HCT116 (cell line): ENCODE data around the gene BTN1A1. TPM values are rescaled to one million over a fixed set of nuclear protein-coding genes. Genes with fewer than 3 reads are reported as not detected.

ENCODE experiments used
- ATAC-seq: fragments of 200-7000 bp; cut with Tn5 transposase; 2 replicates; pipeline ENCODE4 v1.9.1; 2020; ENCODE audit warnings: mild to moderate bottlenecking, moderate library complexity
- BruUV-seq: library from RNA; stranded (reverse); fragments of 400-500 nt; replicated peaks from 2 replicates; lab custom pipeline; 2021; lab: Mats Ljungman, UMichigan
- CTCF ChIA-PET: fragments of 300-600 bp; sonication (Branson Sonifier 250); formaldehyde crosslinking; loops from one replicate; lab custom pipeline; 2021; ENCODE audit warnings: antibody characterized with exemption; lab: Charles Lee
- POLR2A ChIA-PET: fragments of 300-600, 350-600 bp; sonication (Branson Sonifier 250); formaldehyde crosslinking; loops from one replicate; lab custom pipeline; 2021; ENCODE audit warnings: antibody characterized with exemption; lab: Charles Lee
- RAD21 ChIA-PET, 2 experiments: fragments of 300-600 bp; sonication (Branson Sonifier 250); formaldehyde crosslinking; loops; one replicate each; lab custom pipeline; 2023; ENCODE audit warnings: low total read pairs in 2 of 2; ENCODE audit not compliant: uncharacterized antibody in 2 of 2, unreplicated experiment in 2 of 2, low non-redundant PET in 1 of 2; lab: Charles Lee
- DNase-seq: peaks from one replicate; pipeline ENCODE4 v3.0.0-alpha.2; 2010; ENCODE audit warnings: low read depth, low spot score
- H2AFZ ChIP-seq: fragments of 200-600 bp; shearing (Covaris generic), sonication (generic); 2 replicates; pipeline ENCODE4 v1.6.1; 2017; ENCODE audit warnings: low read depth, mixed run types, mixed read lengths, antibody characterized with exemption, low read length; ENCODE audit not compliant: poor library complexity, severe bottlenecking
- H3K27ac ChIP-seq: 2 replicates; pipeline ENCODE4 v1.5.1; 2012; ENCODE audit warnings: low read depth, low read length
- H3K27me3 ChIP-seq: fragments of 200-600 bp; sonication (generic); 2 replicates; pipeline ENCODE4 v1.6.1; 2016; ENCODE audit warnings: mixed run types, low read length, mixed read lengths; ENCODE audit not compliant: insufficient read depth
- H3K36me3 ChIP-seq, 2 experiments: fragments of 200-500 bp in 1 of 2; fragments of 200-600 bp in 1 of 2; sonication (Bioruptor generic) in 1 of 2; sonication (generic) in 1 of 2; 2 replicates each; pipeline versions ENCODE4 v1.5.1 to v1.6.1; 2014 to 2016; ENCODE audit warnings: low read length in 2 of 2, inconsistent platforms in 1 of 2, mixed read lengths in 1 of 2, mixed run types in 1 of 2; ENCODE audit not compliant: insufficient read depth in 2 of 2, control insufficient read depth in 1 of 2
- H3K4me1 ChIP-seq, 2 experiments: fragments of 200-600 bp in 1 of 2; sonication (generic) in 1 of 2; 2 replicates each; pipeline versions ENCODE4 v1.5.1 to v1.6.1; 2012 to 2017; ENCODE audit warnings: low read length in 2 of 2, inconsistent platforms in 1 of 2, mild to moderate bottlenecking in 1 of 2, mixed read lengths in 1 of 2, mixed run types in 1 of 2, moderate library complexity in 1 of 2; ENCODE audit not compliant: insufficient read depth in 2 of 2, control insufficient read depth in 1 of 2
- H3K4me2 ChIP-seq: fragments of 200-600 bp; sonication (generic); 2 replicates; pipeline ENCODE4 v1.6.1; 2017; ENCODE audit warnings: mixed run types, low read length, mixed read lengths
- H3K4me3 ChIP-seq, 2 experiments: fragments of 200-600 bp in 1 of 2; sonication (generic) in 1 of 2; replicated peaks in 1 of 2; 2 replicates each; pipeline ENCODE4 v1.5.1; 2011 to 2016; ENCODE audit warnings: low read length in 2 of 2, control low read depth in 1 of 2, low read depth in 1 of 2, mild to moderate bottlenecking in 1 of 2, mixed read lengths in 1 of 2, mixed run types in 1 of 2
- H3K79me2 ChIP-seq: fragments of 200-600 bp; sonication (generic); 2 replicates; pipeline ENCODE4 v1.6.1; 2017; ENCODE audit warnings: mild to moderate bottlenecking, mixed run types, low read length, moderate library complexity, mixed read lengths; ENCODE audit not compliant: insufficient read depth
- H3K9ac ChIP-seq: fragments of 200-600 bp; sonication (generic); 2 replicates; pipeline ENCODE4 v1.6.1; 2016; ENCODE audit warnings: low read length, mixed read lengths
- H3K9me2 ChIP-seq: fragments of 200-600 bp; sonication (generic), shearing (Covaris generic); 2 replicates; pipeline ENCODE4 v1.6.1; 2017; ENCODE audit warnings: mixed run types, mild to moderate bottlenecking, moderate library complexity; ENCODE audit not compliant: insufficient read depth
- H3K9me3 ChIP-seq, 2 experiments: fragments of 200-500 bp in 1 of 2; fragments of 200-600 bp in 1 of 2; sonication (Bioruptor generic) in 1 of 2; sonication (generic) in 1 of 2; 2 replicates each; pipeline ENCODE4 v1.6.1; 2014 to 2017; ENCODE audit warnings: low read length in 2 of 2, mixed read lengths in 2 of 2, inconsistent platforms in 1 of 2, low read depth in 1 of 2, mild to moderate bottlenecking in 1 of 2, mixed run types in 1 of 2, moderate library complexity in 1 of 2; ENCODE audit not compliant: control insufficient read depth in 1 of 2, insufficient read depth in 1 of 2
- H4K20me1 ChIP-seq: fragments of 200-600 bp; sonication (generic), shearing (Covaris generic); 2 replicates; pipeline ENCODE4 v1.6.1; 2017; ENCODE audit warnings: mixed run types, mild to moderate bottlenecking, moderate library complexity; ENCODE audit not compliant: insufficient read depth
- CBX3 ChIP-seq: IDR thresholded peaks from 2 replicates; pipeline ENCODE4 v1.6.1; 2012; ENCODE audit warnings: low read depth
- EGR1 ChIP-seq: IDR thresholded peaks from 2 replicates; pipeline ENCODE4 v1.6.1; 2012; ENCODE audit warnings: low read depth
- ELF1 ChIP-seq: IDR thresholded peaks from 2 replicates; pipeline ENCODE4 v1.6.1; 2012; ENCODE audit warnings: low read depth, borderline replicate concordance
- EZH2 ChIP-seq: fragments of 200-600 bp; sonication (generic); IDR thresholded peaks from 2 replicates; pipeline ENCODE4 v1.6.1; 2017; ENCODE audit warnings: antibody characterized with exemption, mixed run types
- EZH2phosphoT487 ChIP-seq: fragments of 200-600 bp; IDR thresholded peaks from 2 replicates; pipeline ENCODE4 v1.6.1; 2018; ENCODE audit warnings: antibody characterized with exemption, borderline replicate concordance
- FOSL1 ChIP-seq: IDR thresholded peaks from 2 replicates; pipeline ENCODE4 v1.6.1; 2012; ENCODE audit warnings: low read depth
- JUND ChIP-seq: IDR thresholded peaks from 2 replicates; pipeline ENCODE4 v1.6.1; 2012
- POLR2A ChIP-seq: IDR thresholded peaks from 2 replicates; pipeline ENCODE4 v1.7.0; 2011; ENCODE audit warnings: borderline replicate concordance; ENCODE audit not compliant: insufficient read depth, insufficient read length; ENCODE audit errors: extremely low read depth
- POLR2AphosphoS5 ChIP-seq: IDR thresholded peaks from 2 replicates; pipeline ENCODE4 v1.6.1; 2011; ENCODE audit warnings: mild to moderate bottlenecking, low read depth, low read length, moderate library complexity
- SIN3A ChIP-seq: IDR thresholded peaks from 2 replicates; pipeline ENCODE4 v1.6.1; 2012; ENCODE audit warnings: low read depth
- SP1 ChIP-seq: IDR thresholded peaks from 2 replicates; pipeline ENCODE4 v1.6.1; 2012; ENCODE audit warnings: low read depth
- SRF ChIP-seq: IDR thresholded peaks from 2 replicates; pipeline ENCODE4 v1.6.1; 2012; ENCODE audit warnings: low read depth
- TCF7L2 ChIP-seq: IDR thresholded peaks from 2 replicates; pipeline ENCODE4 v1.7.0; 2011; ENCODE audit warnings: borderline replicate concordance, inconsistent platforms; ENCODE audit not compliant: insufficient read depth, insufficient read length; ENCODE audit errors: extremely low read depth
- YY1 ChIP-seq: IDR thresholded peaks from 2 replicates; pipeline ENCODE4 v1.6.1; 2011; ENCODE audit warnings: low read length, low read depth, moderate library complexity, mild to moderate bottlenecking; ENCODE audit not compliant: insufficient replicate concordance; ENCODE audit errors: extremely low read depth
- ZFX ChIP-seq: fragments of 450-650 bp; IDR thresholded peaks from 2 replicates; pipeline ENCODE4 v1.6.1; 2017
- intact Hi-C: fragments of 100-400 bp; cut with micrococcal nuclease; formaldehyde crosslinking; loops from 2 replicates; pipeline ENCODE4 v1.10.0; 2022
- total RNA-seq: library from RNA; stranded (reverse); gene quantifications from one replicate; pipeline ENCODE4 v1.2.1, GENCODE V29; 2021; ENCODE audit not compliant: unreplicated experiment
- TF ChIP-seq, protein P1 (sequence below): IDR thresholded peaks from 2 replicates; pipeline ENCODE4 v1.6.1; 2012
- TF ChIP-seq, protein P2 (sequence below): IDR thresholded peaks from 2 replicates; pipeline ENCODE4 v1.6.1; 2012; ENCODE audit warnings: low read depth
- TF ChIP-seq, protein P3 (sequence below): IDR thresholded peaks from 2 replicates; pipeline ENCODE4 v1.6.1; 2012

BTN1A1 gene
- total RNA-seq, 1 experiment from 2014 or later = 0.32 TPM

GRCh38 chr6:26550250-26550993, 50.3 kb downstream of the BTN1A1 start:
- Histone ChIP-seq H3K27me3 (no peaks in the 10 kb centered on the region), H3K36me3 (peaks cover 6 to 7% of the 10 kb centered on the region in 2 experiments; a peak in 2 of 4 replicates), H4K20me1 (no peaks in the 10 kb centered on the region), H3K9ac (no peak overlapping the region), H3K9me3 (no peaks in the 10 kb centered on the region), H3K27ac (no peak overlapping the region), H3K79me2 (no peaks in the 10 kb centered on the region), H3K4me1 (peaks cover 11 to 33% of the 10 kb centered on the region in 2 experiments), H3K9me2 (no peaks in the 10 kb centered on the region), H3K4me3 (no peak overlapping the region), H3K4me2 (no peak overlapping the region), H2AFZ (no peak overlapping the region)
- ChIA-PET CTCF (no interaction called here), RAD21 (no interaction called here), POLR2A (no interaction called here)
- DNase-seq (no peak), ATAC-seq (no peak)
- TF ChIP-seq ZFX = no peak
- TF ChIP-seq POLR2A = no peak
- no peak for TF ChIP-seq EZH2phosphoT487
- TF ChIP-seq ELF1 = no peak
- no peak for TF ChIP-seq JUND
- TF ChIP-seq FOSL1 = no peak
- no peak for TF ChIP-seq POLR2AphosphoS5
- TF ChIP-seq SRF = no peak
- no peak for TF ChIP-seq CBX3
- no peak for TF ChIP-seq YY1
- TF ChIP-seq SIN3A = no peak
- TF ChIP-seq, protein P1, sequence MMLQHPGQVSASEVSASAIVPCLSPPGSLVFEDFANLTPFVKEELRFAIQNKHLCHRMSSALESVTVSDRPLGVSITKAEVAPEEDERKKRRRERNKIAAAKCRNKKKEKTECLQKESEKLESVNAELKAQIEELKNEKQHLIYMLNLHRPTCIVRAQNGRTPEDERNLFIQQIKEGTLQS = no peak
- TF ChIP-seq, protein P2, sequence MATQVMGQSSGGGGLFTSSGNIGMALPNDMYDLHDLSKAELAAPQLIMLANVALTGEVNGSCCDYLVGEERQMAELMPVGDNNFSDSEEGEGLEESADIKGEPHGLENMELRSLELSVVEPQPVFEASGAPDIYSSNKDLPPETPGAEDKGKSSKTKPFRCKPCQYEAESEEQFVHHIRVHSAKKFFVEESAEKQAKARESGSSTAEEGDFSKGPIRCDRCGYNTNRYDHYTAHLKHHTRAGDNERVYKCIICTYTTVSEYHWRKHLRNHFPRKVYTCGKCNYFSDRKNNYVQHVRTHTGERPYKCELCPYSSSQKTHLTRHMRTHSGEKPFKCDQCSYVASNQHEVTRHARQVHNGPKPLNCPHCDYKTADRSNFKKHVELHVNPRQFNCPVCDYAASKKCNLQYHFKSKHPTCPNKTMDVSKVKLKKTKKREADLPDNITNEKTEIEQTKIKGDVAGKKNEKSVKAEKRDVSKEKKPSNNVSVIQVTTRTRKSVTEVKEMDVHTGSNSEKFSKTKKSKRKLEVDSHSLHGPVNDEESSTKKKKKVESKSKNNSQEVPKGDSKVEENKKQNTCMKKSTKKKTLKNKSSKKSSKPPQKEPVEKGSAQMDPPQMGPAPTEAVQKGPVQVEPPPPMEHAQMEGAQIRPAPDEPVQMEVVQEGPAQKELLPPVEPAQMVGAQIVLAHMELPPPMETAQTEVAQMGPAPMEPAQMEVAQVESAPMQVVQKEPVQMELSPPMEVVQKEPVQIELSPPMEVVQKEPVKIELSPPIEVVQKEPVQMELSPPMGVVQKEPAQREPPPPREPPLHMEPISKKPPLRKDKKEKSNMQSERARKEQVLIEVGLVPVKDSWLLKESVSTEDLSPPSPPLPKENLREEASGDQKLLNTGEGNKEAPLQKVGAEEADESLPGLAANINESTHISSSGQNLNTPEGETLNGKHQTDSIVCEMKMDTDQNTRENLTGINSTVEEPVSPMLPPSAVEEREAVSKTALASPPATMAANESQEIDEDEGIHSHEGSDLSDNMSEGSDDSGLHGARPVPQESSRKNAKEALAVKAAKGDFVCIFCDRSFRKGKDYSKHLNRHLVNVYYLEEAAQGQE = no peak
- TF ChIP-seq, protein P3, sequence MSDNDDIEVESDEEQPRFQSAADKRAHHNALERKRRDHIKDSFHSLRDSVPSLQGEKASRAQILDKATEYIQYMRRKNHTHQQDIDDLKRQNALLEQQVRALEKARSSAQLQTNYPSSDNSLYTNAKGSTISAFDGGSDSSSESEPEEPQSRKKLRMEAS = no peak
- TF ChIP-seq SP1 = no peak
- no peak for TF ChIP-seq EZH2
- no peak for TF ChIP-seq TCF7L2
- TF ChIP-seq EGR1 = no peak
- intact Hi-C loops = loop anchor here (5.0 kb wide), 2 partner anchors 208 to 238 kb away; no protein-coding TSS in a partner anchor
- no TSS peak for BruUV-seq
